Skeletal muscle satellite cell (primary cell): ENCODE results near the gene ATP4B. TPM values are rescaled to one million over a fixed set of nuclear protein-coding genes. Genes with fewer than 3 reads are reported as not detected.

Experiments used
- H3K27me3 ChIP-seq: 2 replicates; pipeline ENCODE4 v1.7.0; 2013; ENCODE audit warnings: low read length; ENCODE audit not compliant: control insufficient read depth, insufficient read depth
- H3K36me3 ChIP-seq: 2 replicates; pipeline ENCODE4 v1.7.0; 2013; ENCODE audit warnings: mild to moderate bottlenecking, control low read depth, low read length; ENCODE audit not compliant: insufficient read depth
- H3K4me1 ChIP-seq: 2 replicates; pipeline ENCODE4 v1.7.0; 2013; ENCODE audit warnings: low read length; ENCODE audit not compliant: control insufficient read depth, insufficient read depth
- H3K4me2 ChIP-seq: 2 replicates; pipeline ENCODE4 v1.7.0; 2013; ENCODE audit warnings: mild to moderate bottlenecking, low read length
- H3K4me3 ChIP-seq: 2 replicates; pipeline ENCODE4 v1.7.0; 2013; ENCODE audit warnings: low read length
- H3K9ac ChIP-seq: 2 replicates; pipeline ENCODE4 v1.7.0; 2013; ENCODE audit warnings: mild to moderate bottlenecking, low read depth, low read length, moderate library complexity
- H3K9me3 ChIP-seq: replicated peaks from 2 replicates; pipeline ENCODE4 v1.7.0; 2013; ENCODE audit warnings: mild to moderate bottlenecking, control low read depth, low read length
- total RNA-seq: library from RNA; depleted of rRNA; stranded (reverse); fragments of >200 nt; gene quantifications from 2 replicates; pipeline ENCODE4 v1.2.3, GENCODE V29; 2012; rRNA removed

ATP4B gene
- not detected in 2 replicates for total RNA-seq

- no peak within 1 kb of the TSS for H3K4me2 ChIP-seq
- H3K4me3 ChIP-seq, result no peak within 1 kb of the TSS
- no peaks in the 10 kb centered on the region for H3K36me3 ChIP-seq
- H3K9ac ChIP-seq, result no peak within 1 kb of the TSS
- peaks cover 37% of the 10 kb centered on the region for H3K27me3 ChIP-seq
- peaks cover 9% of the 10 kb centered on the region for H3K9me3 ChIP-seq
- H3K4me1 ChIP-seq, result no peaks in the 10 kb centered on the region
These were observed at the start of gene ATP4B for GRCh38 chr13:113657851-113658741. Gene ATP4B, minus strand, starts transcription at chr13:113658198. Its CDS starts 54 bp downstream, at chr13:113658144.

GRCh38 chr13:113672002-113672651 is 14.1 kb upstream of the ATP4B start:
- Histone ChIP-seq H3K4me1 (no peaks in the 10 kb centered on the region), H3K4me2 (no peak overlapping the region), H3K9me3 (no peaks in the 10 kb centered on the region), H3K9ac (no peak overlapping the region), H3K4me3 (no peak overlapping the region), H3K36me3 (no peaks in the 10 kb centered on the region), H3K27me3 (peaks cover 21% of the 10 kb centered on the region)

- Histone ChIP-seq H3K4me3 (no peak overlapping the region), H3K27me3 (peaks cover 25% of the 10 kb centered on the region), H3K9me3 (no peaks in the 10 kb centered on the region), H3K36me3 (no peaks in the 10 kb centered on the region), H3K4me2 (no peak overlapping the region), H3K4me1 (no peaks in the 10 kb centered on the region), H3K9ac (no peak overlapping the region)
These were observed 13.3 kb upstream of the ATP4B start for GRCh38 chr13:113671066-113672001.

GRCh38 chr13:113670541-113670940 is 12.5 kb upstream of the ATP4B start:
- Histone ChIP-seq H3K9me3 (no peaks in the 10 kb centered on the region), H3K36me3 (no peaks in the 10 kb centered on the region), H3K4me1 (no peaks in the 10 kb centered on the region), H3K4me2 (no peak overlapping the region), H3K9ac (no peak overlapping the region), H3K27me3 (peaks cover 27% of the 10 kb centered on the region), H3K4me3 (no peak overlapping the region)

- no peak overlapping the region for H3K9ac ChIP-seq
- no peak overlapping the region for H3K4me2 ChIP-seq
- H3K9me3 ChIP-seq, result no peaks in the 10 kb centered on the region
- no peaks in the 10 kb centered on the region for H3K36me3 ChIP-seq
- H3K27me3 ChIP-seq, result peaks cover 34% of the 10 kb centered on the region
- H3K4me1 ChIP-seq, result no peaks in the 10 kb centered on the region
- no peak overlapping the region for H3K4me3 ChIP-seq
These were observed 11.8 kb upstream of the ATP4B start for GRCh38 chr13:113669755-113670341.

GRCh38 chr13:113669231-113669754 is 11.3 kb upstream of the ATP4B start:
- Histone ChIP-seq H3K9ac (no peak overlapping the region), H3K4me3 (no peak overlapping the region), H3K9me3 (no peaks in the 10 kb centered on the region), H3K4me2 (no peak overlapping the region), H3K4me1 (no peaks in the 10 kb centered on the region), H3K27me3 (peaks cover 40% of the 10 kb centered on the region), H3K36me3 (no peaks in the 10 kb centered on the region)

- peaks cover 47% of the 10 kb centered on the region for H3K27me3 ChIP-seq
- H3K36me3 ChIP-seq, result no peaks in the 10 kb centered on the region
- H3K4me1 ChIP-seq, result no peaks in the 10 kb centered on the region
- H3K9me3 ChIP-seq, result no peaks in the 10 kb centered on the region
- no peak overlapping the region for H3K9ac ChIP-seq
- no peak overlapping the region for H3K4me2 ChIP-seq
- no peak overlapping the region for H3K4me3 ChIP-seq
These were observed 10.5 kb upstream of the ATP4B start for GRCh38 chr13:113668491-113668971.

GRCh38 chr13:113667771-113668490 is 9.9 kb upstream of the ATP4B start:
- H3K4me3 ChIP-seq, result no peak overlapping the region
- no peaks in the 10 kb centered on the region for H3K4me1 ChIP-seq
- peaks cover 53% of the 10 kb centered on the region for H3K27me3 ChIP-seq
- H3K36me3 ChIP-seq, result no peaks in the 10 kb centered on the region
- H3K9me3 ChIP-seq, result no peaks in the 10 kb centered on the region
- H3K9ac ChIP-seq, result no peak overlapping the region
- H3K4me2 ChIP-seq, result no peak overlapping the region

GRCh38 chr13:113666951-113667701 is 9.1 kb upstream of the ATP4B start, which contains the start of gene GRK1:
Gene GRK1, plus strand, starts transcription at chr13:113667219. Its CDS starts 168 bp downstream, at chr13:113667387.
- no peak within 1 kb of the TSS for H3K4me3 ChIP-seq
- no peaks in the 10 kb centered on the region for H3K4me1 ChIP-seq
- no peak within 1 kb of the TSS for H3K9ac ChIP-seq
- no peaks in the 10 kb centered on the region for H3K9me3 ChIP-seq
- no peak within 1 kb of the TSS for H3K4me2 ChIP-seq
- peaks cover 53% of the 10 kb centered on the region for H3K27me3 ChIP-seq
- no peaks in the 10 kb centered on the region for H3K36me3 ChIP-seq

GRCh38 chr13:113666329-113666670 is 8.3 kb upstream of the ATP4B start:
- Histone ChIP-seq H3K4me3 (no peak overlapping the region), H3K9ac (no peak overlapping the region), H3K9me3 (peaks cover under 1% of the 10 kb centered on the region), H3K36me3 (no peaks in the 10 kb centered on the region), H3K4me2 (no peak overlapping the region), H3K27me3 (peaks cover 58% of the 10 kb centered on the region), H3K4me1 (no peaks in the 10 kb centered on the region)
